NCI-H226 (cell line): ENCODE measurements around the gene TTC6.

Experiments
- DNase-seq: peaks from one replicate; pipeline ENCODE4 v3.0.0-alpha.2; 2015

Gene TTC6

DNA sequence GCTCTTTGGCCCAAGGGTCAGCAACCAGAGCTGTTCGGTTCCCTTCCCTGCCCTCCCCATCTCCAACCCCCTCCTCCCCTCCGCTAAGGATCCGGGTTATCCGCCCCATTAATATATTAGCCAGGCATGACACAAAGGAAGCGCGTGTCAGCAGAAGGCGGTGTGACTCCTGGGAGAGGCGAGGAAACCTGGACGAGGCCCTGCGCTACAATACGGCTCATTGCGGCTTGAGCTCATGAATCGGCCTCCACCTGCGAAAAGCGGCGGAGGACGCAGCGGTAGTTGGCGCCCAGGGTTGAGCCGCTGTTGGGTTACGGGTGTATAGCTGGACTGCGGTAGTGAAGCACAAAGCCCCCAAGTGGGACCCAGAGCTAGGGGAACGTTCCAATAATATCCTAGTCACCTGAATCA, 10.3 kb upstream of the TTC6 start:
- no peak for DNase-seq

DNA sequence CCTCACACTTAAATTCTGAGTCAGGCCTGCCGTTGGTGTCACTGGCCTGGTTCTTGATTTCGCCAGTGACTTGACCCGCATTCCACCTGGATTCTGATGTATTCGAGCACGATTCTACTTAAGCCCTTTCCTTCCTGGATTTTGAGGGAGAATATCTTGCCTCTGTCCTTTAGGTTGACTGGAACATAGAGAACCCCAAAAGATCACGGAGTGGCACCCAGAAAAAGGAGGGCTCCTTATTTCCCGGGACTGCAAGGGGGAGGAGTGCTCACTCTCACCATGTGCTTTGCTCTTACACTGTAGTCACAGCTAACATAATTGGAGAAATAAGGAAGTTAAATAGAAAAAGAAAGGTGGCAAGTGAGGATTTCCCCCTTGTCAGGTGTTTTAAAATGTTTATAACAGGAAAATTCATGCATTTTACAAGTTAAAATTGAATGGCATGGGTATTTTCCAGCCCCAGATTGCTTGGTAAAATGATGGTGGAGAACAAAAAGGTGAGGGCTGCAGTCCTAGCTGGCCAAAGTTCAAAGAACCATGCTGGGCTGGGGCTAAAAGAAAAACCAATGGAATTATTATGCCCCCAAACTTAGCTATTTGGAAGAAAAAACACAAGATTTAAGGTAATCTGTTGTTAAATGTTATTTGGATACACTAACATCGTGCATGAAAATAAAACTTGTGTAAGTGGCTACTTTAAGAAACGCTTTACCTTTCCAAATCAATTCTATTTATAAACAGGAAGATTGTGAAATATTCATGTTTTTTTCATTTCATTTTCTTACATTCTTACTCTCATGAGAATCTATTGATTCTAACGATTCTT, 9.2 kb upstream of the TTC6 start:
- no peak for DNase-seq

DNA sequence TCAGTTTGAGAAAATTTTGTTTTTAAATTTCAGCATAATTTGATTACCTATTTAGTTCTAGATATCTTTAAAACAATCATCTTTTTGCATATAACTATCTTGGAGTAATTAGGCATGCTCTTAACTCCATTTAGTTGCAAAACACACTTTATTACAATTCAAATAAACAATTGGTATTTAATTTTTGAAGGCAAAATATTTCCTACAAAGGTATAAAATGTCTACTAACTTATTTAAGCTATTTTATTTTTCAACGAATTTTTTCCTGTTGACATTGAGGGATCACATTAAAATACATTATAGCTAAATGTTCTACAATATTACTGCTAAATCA, 8.7 kb upstream of the TTC6 start:
- DNase-seq: no peak

DNA sequence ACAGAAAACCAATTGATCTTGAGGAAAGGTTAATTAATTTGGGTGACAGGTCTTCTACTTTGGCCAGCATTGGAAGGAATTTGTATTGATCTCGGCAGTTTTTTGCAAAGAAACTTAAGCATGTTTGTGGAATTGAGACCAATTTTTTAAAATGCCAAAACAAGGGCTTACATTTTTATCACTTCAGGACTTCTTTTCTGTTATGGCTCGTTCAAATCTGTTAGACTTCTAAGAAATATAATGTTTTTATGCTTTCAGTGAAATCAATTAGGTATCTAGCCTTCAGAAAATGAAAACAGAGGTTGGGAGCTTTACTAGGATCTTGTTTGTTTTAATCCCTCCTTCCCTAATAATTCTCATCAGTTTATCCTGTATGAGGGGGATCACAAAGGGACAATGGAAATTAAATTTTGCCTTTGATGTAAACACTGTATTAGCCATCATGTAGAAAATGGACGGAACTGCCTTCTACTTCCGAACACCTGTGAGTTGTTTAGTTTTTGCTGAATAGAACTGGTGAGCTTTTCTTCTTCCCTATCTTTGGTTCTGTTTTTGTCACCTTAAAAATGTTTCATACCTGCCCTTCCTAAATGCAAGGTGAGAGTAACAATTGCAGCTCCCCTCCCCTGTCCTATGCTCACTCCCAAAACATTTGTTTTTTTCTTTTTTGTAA, 8.2 kb upstream of the TTC6 start:
- no peak for DNase-seq

DNA sequence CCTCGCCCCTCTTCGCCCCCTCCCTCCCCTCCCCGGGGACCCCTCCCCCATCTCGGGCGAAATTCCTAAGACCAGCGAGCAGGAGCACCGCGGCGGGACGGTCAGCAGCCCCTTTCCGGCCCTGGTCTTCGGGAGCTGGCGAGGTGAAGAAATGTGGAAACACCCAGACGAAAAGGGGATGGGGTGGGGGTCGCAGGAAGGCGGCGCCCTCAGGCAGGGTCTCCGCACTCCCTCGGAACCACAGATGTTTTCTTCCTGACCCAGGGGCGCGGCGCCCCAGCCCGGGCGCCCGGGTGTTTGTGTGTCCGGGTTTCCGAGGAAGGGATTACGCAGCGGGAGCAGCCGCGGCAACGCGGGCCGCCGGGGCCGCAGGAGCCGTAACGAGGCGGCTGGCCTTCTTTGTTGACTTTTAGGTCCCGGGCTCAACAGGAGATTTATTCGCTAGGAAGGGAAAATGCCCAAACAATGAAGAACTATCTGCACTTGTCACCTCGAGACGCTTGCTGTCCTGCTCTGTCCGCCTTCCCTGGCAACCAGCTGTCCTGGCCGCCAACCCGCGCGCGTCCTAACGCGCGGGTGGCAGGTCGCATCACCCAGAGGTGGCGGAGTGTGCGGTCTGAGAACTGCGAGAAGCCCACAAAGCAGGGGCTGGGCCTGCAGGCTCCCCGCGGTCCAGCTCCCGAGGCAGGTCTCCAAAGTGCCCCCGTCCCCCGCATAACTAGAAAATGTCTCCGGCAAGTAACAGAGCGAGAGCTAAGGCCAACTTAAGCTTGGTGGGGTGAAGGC, 7.4 kb upstream of the TTC6 start:
- DNase-seq: no peak

DNA sequence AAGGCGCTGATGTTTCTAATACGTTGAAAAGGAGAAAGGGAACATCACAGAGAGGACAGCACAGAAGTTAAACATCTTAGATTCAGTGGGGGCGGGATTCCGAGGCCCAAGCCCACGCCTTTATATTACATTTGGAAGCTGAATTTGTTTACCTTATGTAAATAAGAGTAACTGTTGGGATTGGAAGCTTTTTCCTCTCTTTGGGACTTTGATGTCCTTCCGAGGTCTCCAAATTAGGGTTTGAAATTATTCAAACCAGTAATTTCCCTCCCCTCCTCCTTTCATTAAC, 6.8 kb upstream of the TTC6 start:
- DNase-seq: no peak

DNA sequence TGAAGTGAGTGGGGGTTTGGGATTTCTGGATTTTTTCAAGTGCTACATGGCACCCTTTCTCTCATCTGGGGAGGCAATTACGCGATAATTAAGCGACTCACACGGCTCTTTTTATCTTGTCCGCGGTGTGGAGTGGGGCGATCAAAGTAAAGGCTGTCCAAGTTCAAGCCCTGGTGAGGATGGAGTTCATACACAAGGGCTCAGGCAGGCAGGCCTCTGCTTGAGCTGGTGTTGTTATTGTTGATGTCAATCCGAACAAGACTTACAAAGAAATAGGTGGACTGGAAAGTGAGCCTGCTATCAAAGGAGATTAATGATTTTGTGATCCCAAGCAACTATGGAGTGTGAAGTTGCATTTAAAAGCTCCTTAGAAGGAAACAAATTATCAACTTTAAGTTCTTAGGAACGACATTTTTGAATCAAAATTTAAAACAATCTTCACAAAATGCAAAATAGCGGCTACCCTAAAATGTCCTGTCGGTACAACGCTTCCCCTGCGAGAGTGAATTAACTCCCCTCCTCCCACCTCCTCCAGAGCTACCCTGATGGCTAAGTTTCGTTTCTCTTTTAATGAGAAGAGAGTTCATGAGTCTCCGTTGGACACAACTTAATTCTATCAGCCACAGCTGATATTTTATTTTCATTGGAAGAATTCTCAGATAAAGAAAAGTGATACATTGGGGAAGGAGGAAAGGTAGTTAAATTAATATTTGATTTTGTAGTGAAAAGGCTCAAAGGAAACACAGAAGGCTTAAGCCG, 6.3 kb upstream of the TTC6 start:
- no peak for DNase-seq

DNA sequence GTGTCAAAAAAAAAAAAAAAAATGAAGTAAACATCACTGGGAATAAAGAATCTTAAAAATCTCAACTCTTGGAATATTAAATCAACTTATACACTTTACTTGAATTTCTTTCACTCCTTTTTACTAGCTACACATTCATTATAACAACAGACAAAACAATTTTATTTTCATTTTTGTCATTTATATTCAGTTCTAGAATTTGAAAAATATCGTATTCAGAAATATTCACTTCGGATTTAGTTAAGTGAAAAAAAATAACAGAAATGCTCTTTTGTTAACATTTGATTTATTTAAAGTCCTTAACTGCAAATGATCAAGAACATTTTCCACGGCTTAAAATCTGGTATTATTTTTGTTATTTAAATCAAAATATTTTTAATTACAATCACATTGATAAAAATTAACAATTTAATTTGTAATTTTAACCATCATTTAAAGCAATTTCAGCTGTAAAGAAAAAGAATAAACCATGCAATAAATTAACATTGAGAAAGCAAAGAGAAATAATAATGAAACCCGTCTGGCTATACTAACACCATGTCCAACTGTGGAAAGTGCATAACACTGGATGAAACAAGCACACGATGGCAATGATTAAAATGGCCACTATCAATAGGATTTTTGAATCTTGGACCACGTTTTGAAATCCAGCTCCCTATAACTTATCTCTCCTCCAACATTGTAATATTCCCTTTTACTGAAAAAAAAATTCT, 5.6 kb upstream of the TTC6 start:
- no peak for DNase-seq

DNA sequence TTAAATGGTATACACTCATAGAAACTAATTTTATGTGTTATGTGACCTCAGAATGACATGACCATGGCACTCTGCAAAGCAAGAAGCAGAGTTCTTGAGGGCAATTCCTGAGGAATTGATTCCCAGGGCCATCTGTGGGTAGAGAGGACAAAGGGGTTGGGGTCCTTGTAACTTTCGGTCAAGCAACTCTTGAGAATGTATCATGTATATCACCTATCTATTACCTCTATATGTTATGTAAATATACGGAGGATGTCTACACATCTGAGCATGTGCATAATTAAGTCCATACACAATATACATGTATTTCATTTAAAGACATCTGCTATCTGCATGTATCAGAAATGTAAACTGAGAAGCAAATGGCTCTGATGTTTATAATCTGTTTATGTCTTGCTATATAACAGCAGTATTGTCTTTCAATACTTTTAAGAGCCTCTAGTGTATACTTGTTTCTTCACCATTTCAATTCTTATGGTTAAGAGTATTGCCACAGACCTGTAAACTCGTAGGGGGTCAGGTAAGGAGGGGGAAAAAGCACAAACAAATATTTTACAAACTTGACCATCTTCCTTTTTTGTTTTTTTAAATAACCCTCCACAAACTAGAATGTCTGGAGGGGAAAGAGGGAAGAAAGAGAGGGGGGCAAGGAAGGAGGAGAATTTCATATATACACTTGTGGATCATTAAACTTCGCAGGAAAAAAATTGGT, 4.8 kb upstream of the TTC6 start:
- no peak for DNase-seq

DNA sequence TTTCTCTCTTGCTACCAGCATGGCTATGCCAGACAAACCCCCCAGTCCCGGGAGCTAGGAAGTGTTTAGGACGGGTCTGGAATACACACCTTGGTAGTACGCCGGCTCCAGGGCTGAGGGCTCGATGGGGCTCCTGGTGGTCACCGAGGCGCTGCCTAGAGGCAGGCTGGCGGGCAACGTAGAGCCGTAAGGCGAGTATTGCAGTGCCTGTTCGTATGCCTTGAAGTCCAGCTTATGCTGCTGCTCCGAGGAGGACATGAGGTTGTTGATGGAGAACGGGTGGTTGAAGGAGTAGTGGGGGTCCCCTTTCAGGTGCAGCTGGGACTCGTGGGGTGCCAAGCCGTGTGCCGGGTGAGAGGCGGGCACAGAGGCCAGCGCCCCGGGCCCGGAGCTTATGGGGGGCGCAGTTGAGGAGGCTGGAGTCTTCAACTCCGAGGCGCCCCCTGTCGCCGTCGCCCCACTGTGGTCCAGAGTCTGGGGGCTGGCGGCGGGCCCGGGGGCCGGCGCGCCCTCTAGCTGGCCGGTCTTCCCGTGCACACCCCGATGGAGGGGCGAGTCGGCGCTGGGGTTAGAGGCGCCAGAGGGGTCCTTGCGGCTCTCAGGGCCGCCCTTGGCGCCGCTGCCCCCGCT, 4.0 kb upstream of the TTC6 start:
- DNase-seq: no peak

DNA sequence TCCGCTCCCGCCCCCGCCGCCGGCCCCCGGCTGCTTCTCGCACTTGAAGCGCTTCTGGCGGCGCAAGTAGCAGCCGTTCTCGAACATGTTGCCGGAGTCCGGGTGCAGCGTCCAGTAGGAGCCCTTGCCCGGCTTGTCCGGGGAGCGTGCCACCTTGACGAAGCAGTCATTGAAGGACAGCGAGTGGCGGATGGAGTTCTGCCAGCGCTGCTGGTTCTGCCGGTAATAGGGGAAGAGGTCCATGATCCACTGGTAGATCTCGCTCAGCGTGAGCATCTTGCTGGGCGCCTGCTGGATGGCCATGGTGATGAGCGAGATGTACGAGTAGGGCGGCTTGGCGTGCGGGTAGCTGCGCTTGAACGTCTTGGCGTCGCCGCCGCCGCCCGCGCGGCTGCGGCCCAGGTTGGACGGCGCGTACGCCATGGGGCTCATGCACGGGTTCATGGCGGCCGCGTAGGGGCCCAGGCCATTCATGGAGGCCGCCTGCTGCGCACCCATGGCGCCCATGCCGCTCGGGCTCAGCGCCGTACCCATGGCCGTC, 3.4 kb upstream of the TTC6 start:
- DNase-seq: no peak

DNA sequence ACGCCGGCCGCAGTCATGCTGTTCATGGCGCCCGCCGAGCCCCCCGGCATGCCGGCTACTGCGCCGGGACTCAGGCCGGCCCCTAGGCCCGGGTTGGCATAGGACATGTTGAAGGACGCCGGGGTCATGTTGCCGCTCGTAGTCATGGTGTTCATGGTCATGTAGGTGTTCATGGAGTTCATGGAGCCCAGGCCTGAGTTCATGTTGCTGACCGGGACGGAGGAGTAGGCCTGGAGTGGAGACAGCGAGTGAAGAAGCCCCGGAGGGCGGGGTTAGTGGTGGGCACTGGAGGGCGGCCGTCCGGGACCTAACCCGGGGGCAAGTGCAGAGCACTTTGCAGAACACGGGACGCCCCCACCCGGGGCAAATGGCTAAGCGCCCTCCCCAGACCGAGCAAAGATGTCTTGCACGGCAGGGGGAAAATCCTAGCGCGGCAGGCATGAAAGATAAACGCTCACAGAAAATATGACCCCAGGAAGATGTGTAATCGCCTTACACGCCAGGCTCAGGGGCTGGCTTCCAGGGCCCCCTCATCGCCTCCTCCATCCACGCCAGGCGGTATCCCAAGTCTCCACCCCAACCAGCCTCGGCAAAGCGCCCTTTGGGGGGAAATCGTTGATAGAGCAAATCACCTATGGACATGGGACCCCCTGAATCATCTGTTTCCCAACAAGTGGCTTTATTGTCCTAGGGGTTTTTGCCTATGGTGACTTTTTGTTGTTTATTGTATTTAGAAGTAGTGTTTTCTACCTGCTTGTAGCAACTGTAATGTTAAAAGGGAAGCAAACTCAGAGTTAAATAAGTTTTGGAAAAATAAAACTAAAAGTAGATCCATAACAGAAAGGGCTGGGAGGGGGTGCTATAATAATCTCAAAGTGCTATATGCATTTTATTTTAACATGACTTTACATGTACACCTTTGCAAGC, 2.7 kb upstream of the TTC6 start:
- no peak for DNase-seq

DNA sequence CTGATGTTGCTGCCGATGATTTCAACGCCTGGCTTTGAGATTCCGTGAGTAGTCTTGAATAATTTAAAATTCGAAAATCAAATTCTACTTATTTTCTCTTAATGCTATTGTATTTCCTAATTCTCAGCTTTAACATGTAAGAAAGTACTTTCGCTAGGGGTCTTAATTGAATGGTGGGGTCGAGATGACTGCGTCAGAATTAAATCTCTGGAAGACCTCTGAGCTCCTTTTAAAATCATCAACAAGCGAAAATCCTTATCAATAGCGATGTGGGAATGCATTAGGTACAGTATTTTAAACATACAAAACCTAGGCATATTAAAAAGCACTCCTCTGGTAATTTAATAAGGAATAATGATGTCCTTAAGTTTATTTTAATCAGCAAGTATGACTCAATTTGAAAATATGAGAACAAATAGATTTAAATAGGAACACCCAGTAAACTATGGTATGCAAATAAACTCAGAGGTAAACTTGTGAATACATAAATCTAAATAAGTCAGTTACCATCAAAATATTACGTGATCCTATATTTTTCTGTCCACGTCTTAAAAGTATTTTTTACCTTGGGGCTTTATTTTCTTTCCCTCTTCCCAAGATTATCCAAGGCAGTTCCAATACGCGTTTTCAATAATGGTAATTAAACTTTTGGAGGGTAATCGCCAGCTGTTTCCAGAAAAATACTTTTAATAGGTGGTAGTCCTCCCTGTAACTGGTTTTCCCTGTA, 1.8 kb upstream of the TTC6 start:
- no peak for DNase-seq

DNA sequence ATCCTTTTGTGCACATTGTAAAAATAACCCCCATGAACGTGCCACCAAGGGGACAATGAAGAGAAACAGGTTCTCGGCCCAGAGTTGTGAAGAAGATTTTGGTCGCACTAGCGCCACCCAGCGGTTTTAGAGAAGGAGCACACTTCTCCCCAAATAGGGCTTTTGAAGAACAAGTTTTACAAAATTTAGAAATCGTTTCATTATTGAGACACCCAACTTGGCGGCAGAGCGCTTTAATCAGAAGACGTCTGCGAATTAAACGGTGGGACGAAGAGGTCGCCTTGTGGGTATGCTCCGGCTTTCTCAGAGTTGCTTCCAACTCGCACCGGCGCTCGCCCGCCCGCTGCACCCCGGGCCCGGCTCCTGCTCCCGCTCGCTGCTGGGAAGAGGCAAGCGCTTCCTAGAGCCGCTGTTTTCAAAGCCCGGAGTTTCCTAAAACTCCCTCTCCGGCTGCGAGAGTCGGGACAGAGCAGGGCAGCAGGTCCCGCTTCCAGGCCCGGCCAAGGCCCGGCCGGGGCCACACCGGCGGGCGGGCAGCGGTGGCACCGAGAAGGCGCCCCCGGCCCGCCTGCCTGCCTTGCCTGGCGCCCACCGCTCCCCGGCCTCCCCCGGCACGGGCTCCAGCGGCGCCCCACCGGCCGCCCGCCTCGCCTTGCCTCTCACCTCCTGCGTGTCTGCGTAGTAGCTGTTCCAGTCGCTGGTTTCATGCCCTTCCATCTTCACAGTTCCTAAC, 1.0 kb upstream of the TTC6 start:
- DNase-seq: peak; percentile 10

DNA sequence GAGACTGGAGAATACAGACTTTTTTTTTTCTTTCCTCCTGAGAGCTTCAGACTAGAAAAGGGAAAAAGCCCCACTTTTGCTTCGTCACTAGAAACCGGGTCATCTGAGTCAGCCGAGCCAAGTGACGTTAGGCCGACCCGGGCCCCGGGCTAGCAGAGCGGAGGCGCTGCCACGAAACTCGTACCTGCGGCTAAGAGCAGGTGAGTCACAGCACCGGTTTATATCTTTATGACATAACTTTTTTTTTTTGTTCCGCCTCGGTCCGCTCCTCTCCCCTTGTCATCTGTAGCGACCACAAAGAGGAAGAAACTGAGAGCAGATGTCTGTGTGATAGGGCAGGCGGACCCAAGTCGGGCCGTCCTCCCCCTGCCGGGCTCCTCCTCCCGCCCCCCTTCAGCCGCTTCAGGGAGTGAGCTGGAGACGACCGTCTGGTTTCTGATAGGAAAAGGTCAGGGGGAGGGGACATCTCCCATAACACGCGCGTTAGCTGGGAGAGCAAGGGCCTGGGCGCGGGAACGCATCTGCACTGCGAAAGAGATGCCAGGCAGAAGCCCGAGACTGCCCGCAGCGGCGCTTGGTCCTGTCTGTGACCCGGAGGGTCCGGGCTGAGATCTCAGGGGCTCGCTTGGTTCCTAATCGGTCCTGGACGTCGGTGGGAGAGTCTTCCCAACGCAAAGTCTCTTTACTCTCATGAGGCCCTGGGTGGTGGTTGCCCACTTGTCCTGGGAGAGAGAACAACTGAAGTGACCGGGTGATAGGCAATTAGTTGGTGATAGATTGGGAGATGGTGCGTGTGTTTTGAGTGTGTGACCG, 586 bp downstream of the TTC6 start:
- DNase-seq: no peak

DNA sequence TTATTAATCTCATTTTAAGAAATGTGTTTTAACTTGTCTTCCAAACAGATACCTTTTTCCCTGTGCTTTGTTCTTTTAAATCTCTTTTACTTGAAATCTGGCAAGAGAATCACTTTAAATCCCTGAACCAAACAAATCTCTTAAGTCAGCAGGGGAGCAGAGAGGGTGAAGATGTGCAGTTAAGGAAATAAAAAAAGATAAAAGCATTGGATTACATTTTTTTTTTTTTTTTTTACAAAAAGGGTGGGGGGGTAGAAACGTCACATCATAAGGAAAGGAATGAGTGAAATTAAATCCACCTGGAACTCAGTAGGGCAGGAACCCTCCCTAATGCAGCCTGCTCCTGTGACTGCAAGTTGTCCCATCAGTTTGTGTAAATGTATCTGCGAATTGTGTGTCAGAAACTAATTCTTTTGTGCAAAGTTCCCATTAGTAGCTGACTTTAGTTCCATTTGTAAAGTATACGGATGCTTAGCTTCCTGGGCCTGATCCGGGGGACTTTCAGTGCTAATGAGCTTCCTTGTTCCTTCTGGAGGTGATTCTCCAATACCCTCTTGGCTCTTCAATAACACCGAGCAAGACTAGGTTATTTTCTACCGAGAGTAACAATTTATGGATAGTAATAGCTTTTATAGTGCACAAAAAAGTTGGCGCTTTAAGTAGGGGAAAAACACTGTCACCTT, 1.5 kb downstream of the TTC6 start:
- DNase-seq: no peak

DNA sequence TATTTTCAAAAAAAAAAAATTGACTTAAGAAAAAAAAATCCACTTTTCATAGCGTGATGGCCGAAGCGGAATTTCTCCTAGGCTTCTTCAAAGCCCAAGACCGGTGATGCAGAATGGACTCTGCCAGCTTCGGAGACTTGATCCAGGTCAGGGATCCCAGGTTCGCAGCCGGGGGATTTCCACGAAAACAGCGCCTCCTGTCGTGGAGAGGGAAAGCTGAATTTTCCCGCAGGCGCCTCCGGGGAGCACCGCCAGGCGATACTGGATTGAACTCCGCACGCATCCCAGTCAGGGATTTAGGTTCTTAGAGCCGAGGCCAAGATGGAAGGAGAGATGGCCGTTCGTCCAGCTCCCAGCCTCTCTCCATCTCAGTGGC, 2.1 kb downstream of the TTC6 start:
- DNase-seq: no peak
